ENCODE data around the gene ZFYVE1. TPM values are rescaled to one million over a fixed set of nuclear protein-coding genes. Genes with fewer than 3 reads are reported as not detected.

The ZFYVE1 gene
- total RNA-seq, 1 experiment from 2014 or later: 13.0 TPM

- H3K36me3 ChIP-seq (ENCODE audit: low read depth, low read length): peaks cover 9% of the 10 kb centered on the region
These were observed 48.0 kb downstream of the ZFYVE1 start for GRCh38 chr14:72978856-72979255.

GRCh38 chr14:72975770-72976169 lies 51.1 kb downstream of the ZFYVE1 start:
- Histone ChIP-seq H3K79me2 (ENCODE audit: low read length) (no peaks in the 10 kb centered on the region), H3K27ac (ENCODE audit: low read length) (no peak overlapping the region), H2AFZ (ENCODE audit: low read length) (no peak overlapping the region), H3K9me3 (ENCODE audit: low read length) (no peaks in the 10 kb centered on the region), H3K9ac (ENCODE audit: low read length) (no peak overlapping the region), H3K9me2 (replicated peaks; ENCODE audit: low read length) (no peaks in the 10 kb centered on the region), H3K4me3 (ENCODE audit: low read length) (no peak overlapping the region), H3K4me2 (ENCODE audit: low read length) (no peak overlapping the region), H3F3A (ENCODE audit: low read length, unreplicated experiment) (no peaks in the 10 kb centered on the region), H4K20me1 (ENCODE audit: low read length) (no peaks in the 10 kb centered on the region), H3K4me1 (ENCODE audit: insufficient read depth, low read length) (no peaks in the 10 kb centered on the region), H3K36me3 (ENCODE audit: low read depth, low read length) (peaks cover 10% of the 10 kb centered on the region), H3K27me3 (ENCODE audit: low read length) (no peaks in the 10 kb centered on the region)
- intact Hi-C loops (cut with micrococcal nuclease): loop anchor here (5.0 kb wide), 1 partner anchor 82 kb away; the partner anchor contains the start of gene RBM25
- no TSS peak for BruUV-seq (replicated peaks)
- DNase-seq: peak; percentile 40
- ATAC-seq: peak; percentile 69
- TF ChIP-seq CTCF (conservative IDR thresholded peaks at IDR 0.05; ENCODE audit: low read depth, low read length) (peak; percentile 73), EZH2phosphoT487 (IDR thresholded peaks at IDR 0.05; ENCODE audit: borderline replicate concordance, low read length) (no peak)
- POLR2A ChIA-PET (ENCODE audit: unreplicated experiment): no interaction called here
- CTCF ChIA-PET: interaction anchor here (0.6 to 1.4 kb wide), 4 partner anchors 9 to 501 kb away, joined by 3 to 5 read pairs (median 4); partner anchors contain the start of gene ZFYVE1

More at GRCh38 chr14:72978856-72979255, 48.0 kb downstream of the ZFYVE1 start:
- Histone ChIP-seq H4K20me1 (ENCODE audit: low read length) (no peaks in the 10 kb centered on the region), H3K4me3 (ENCODE audit: low read length) (no peak overlapping the region), H3F3A (ENCODE audit: low read length, unreplicated experiment) (no peaks in the 10 kb centered on the region), H3K27ac (ENCODE audit: low read length) (no peak overlapping the region), H3K4me1 (ENCODE audit: insufficient read depth, low read length) (no peaks in the 10 kb centered on the region), H3K9ac (ENCODE audit: low read length) (no peak overlapping the region), H3K27me3 (ENCODE audit: low read length) (no peaks in the 10 kb centered on the region), H3K79me2 (ENCODE audit: low read length) (no peaks in the 10 kb centered on the region), H3K9me3 (ENCODE audit: low read length) (no peaks in the 10 kb centered on the region), H3K9me2 (replicated peaks; ENCODE audit: low read length) (no peaks in the 10 kb centered on the region), H3K4me2 (ENCODE audit: low read length) (no peak overlapping the region), H2AFZ (ENCODE audit: low read length) (no peak overlapping the region)
- no TSS peak for BruUV-seq (replicated peaks)
- intact Hi-C loops (cut with micrococcal nuclease): loop anchor here (5.0 kb wide), 1 partner anchor 78 kb away; the partner anchor contains the start of gene RBM25
- ATAC-seq (peak; percentile 10; the same call in 1 of the 2 replicates), DNase-seq (no peak)
- no peak for TF ChIP-seq EZH2 (IDR thresholded peaks at IDR 0.05; ENCODE audit: low read length, unreplicated experiment)
- TF ChIP-seq EZH2phosphoT487 (IDR thresholded peaks at IDR 0.05; ENCODE audit: borderline replicate concordance, low read length): no peak
- no peak for TF ChIP-seq CTCF (conservative IDR thresholded peaks at IDR 0.05; ENCODE audit: low read depth, low read length)
- CTCF ChIA-PET: no interaction called here
- POLR2A ChIA-PET (ENCODE audit: unreplicated experiment): no interaction called here

- POLR2A ChIA-PET (ENCODE audit: unreplicated experiment): interaction anchor here (0.6 kb wide), 1 partner anchor 594 kb away, joined by 6 read pairs; no protein-coding TSS in a partner anchor
- TF ChIP-seq CTCF (conservative IDR thresholded peaks at IDR 0.05; ENCODE audit: low read depth, low read length): no peak
- TF ChIP-seq EZH2phosphoT487 (IDR thresholded peaks at IDR 0.05; ENCODE audit: borderline replicate concordance, low read length): no peak
- no peak for TF ChIP-seq EZH2 (IDR thresholded peaks at IDR 0.05; ENCODE audit: low read length, unreplicated experiment)
- CTCF ChIA-PET: interaction anchor here (0.7 kb wide), 1 partner anchor 51 kb away, joined by 3 read pairs; no protein-coding TSS in a partner anchor
These were observed 52.2 kb downstream of the ZFYVE1 start for GRCh38 chr14:72974661-72975060.

More at GRCh38 chr14:72974661-72975060, 52.2 kb downstream of the ZFYVE1 start:
- no peak overlapping the region for H3K4me2 ChIP-seq (ENCODE audit: low read length)
- no peaks in the 10 kb centered on the region for H3K9me3 ChIP-seq (ENCODE audit: low read length)
- H3K4me1 ChIP-seq (ENCODE audit: insufficient read depth, low read length): no peaks in the 10 kb centered on the region
- no peak for ATAC-seq
- no TSS peak for BruUV-seq (replicated peaks)
- H3K27me3 ChIP-seq (ENCODE audit: low read length): no peaks in the 10 kb centered on the region
- no peaks in the 10 kb centered on the region for H3K79me2 ChIP-seq (ENCODE audit: low read length)
- no peaks in the 10 kb centered on the region for H3K9me2 ChIP-seq (replicated peaks; ENCODE audit: low read length)
- no peak overlapping the region for H2AFZ ChIP-seq (ENCODE audit: low read length)
- H3F3A ChIP-seq (ENCODE audit: low read length, unreplicated experiment): no peaks in the 10 kb centered on the region
- H3K4me3 ChIP-seq (ENCODE audit: low read length): no peak overlapping the region
- no peaks in the 10 kb centered on the region for H4K20me1 ChIP-seq (ENCODE audit: low read length)
- H3K36me3 ChIP-seq (ENCODE audit: low read depth, low read length): peaks cover 10% of the 10 kb centered on the region
- no peak for DNase-seq
- intact Hi-C loops (cut with micrococcal nuclease): loop anchor here (5.0 kb wide), 1 partner anchor 83 kb away; the partner anchor contains the start of gene RBM25
- H3K27ac ChIP-seq (ENCODE audit: low read length): no peak overlapping the region
- H3K9ac ChIP-seq (ENCODE audit: low read length): no peak overlapping the region
